Endothelial cell (in vitro differentiated cells): Measurements from ENCODE around the gene KCMF1. TPM values are rescaled to one million over a fixed set of nuclear protein-coding genes. Genes with fewer than 3 reads are reported as not detected.
A peak's percentile ranks its signal among the peaks of the same experiment; 100 is the strongest.

Experiments
- DNase-seq: peaks from one replicate; pipeline ENCODE4 v3.0.0; 2021; ENCODE audit warnings: low spot score
- H3K27ac Mint-ChIP-seq: one replicate; pipeline ENCODE4 v1.8.0; 2021; ENCODE audit warnings: mixed read lengths, inconsistent platforms; ENCODE audit not compliant: unreplicated experiment
- H3K27me3 Mint-ChIP-seq: one replicate; pipeline ENCODE4 v1.8.0; 2021; ENCODE audit warnings: mild to moderate bottlenecking, moderate library complexity, mixed read lengths, inconsistent platforms; ENCODE audit not compliant: unreplicated experiment
- H3K36me3 Mint-ChIP-seq: one replicate; pipeline ENCODE4 v1.8.0; 2021; ENCODE audit warnings: mild to moderate bottlenecking, low read depth, mixed read lengths, inconsistent platforms; ENCODE audit not compliant: unreplicated experiment
- H3K4me1 Mint-ChIP-seq: one replicate; pipeline ENCODE4 v1.8.0; 2021; ENCODE audit warnings: mild to moderate bottlenecking, mixed read lengths, inconsistent platforms; ENCODE audit not compliant: unreplicated experiment
- H3K4me3 Mint-ChIP-seq: one replicate; pipeline ENCODE4 v1.8.0; 2021; ENCODE audit warnings: mild to moderate bottlenecking, mixed read lengths, inconsistent platforms; ENCODE audit not compliant: unreplicated experiment
- H3K9me3 Mint-ChIP-seq: one replicate; pipeline ENCODE4 v1.8.0; 2021; ENCODE audit warnings: mixed read lengths, inconsistent platforms; ENCODE audit not compliant: unreplicated experiment
- total RNA-seq: library from RNA; stranded (reverse); fragmentation: NEBNext Ultra II Directional; extraction: Animal tissue kit (Norgen Biotek cat#: 25700); gene quantifications from one replicate; pipeline ENCODE4 v1.2.1, GENCODE V29; 2021; ENCODE audit not compliant: unreplicated experiment
- TF ChIP-seq, protein P1 (sequence below): fragments of 200-600 bp; sonication (generic); IDR thresholded peaks from one replicate; pipeline ENCODE4 v1.5.0; 2021; ENCODE audit warnings: antibody characterized with exemption; ENCODE audit not compliant: unreplicated experiment

KCMF1 gene
- total RNA-seq, 1 donor from 2014 or later, result 84.6 TPM

DNA sequence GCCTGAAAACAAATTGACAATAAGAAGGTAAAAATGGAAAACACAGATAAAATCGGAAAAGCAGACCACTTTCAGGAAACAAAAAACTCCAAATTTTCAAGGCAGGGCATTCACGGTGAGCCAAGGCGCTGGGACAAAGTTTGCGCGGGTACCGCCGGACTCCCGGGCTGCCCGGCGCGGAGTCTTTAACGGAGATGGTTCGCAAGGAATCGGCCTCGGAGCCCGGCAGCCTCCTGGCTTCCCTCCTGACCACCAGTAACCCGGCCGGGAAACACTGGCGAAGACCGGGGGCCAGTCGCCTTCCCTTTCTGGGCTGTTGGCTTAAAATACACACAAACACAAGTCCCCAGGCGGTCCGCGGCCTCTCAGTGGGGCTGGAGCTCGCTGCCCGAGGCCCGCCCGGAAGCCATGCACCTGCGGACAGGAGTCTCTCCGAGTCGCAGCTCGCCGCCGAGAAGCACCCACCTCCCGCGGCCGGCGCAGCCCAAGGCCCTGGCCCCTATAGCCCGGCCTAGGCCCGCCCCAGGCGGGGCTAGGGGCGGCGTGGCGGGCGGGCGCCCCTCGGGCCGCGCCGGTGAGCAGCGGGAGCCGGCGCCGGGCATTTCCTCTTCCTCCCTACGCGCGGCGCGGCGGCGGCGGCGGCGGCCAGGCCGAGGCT is 622 bp upstream of the KCMF1 start:
- peaks cover 4% of the 10 kb centered on the region for H3K9me3 Mint-ChIP-seq
- DNase-seq, result peak; percentile 64
- peaks cover 8% of the 10 kb centered on the region for H3K36me3 Mint-ChIP-seq
- TF ChIP-seq, protein P1, sequence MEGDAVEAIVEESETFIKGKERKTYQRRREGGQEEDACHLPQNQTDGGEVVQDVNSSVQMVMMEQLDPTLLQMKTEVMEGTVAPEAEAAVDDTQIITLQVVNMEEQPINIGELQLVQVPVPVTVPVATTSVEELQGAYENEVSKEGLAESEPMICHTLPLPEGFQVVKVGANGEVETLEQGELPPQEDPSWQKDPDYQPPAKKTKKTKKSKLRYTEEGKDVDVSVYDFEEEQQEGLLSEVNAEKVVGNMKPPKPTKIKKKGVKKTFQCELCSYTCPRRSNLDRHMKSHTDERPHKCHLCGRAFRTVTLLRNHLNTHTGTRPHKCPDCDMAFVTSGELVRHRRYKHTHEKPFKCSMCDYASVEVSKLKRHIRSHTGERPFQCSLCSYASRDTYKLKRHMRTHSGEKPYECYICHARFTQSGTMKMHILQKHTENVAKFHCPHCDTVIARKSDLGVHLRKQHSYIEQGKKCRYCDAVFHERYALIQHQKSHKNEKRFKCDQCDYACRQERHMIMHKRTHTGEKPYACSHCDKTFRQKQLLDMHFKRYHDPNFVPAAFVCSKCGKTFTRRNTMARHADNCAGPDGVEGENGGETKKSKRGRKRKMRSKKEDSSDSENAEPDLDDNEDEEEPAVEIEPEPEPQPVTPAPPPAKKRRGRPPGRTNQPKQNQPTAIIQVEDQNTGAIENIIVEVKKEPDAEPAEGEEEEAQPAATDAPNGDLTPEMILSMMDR, result no peak
- peaks cover 16% of the 10 kb centered on the region for H3K27me3 Mint-ChIP-seq
- peak overlapping the region; percentile 99 for H3K27ac Mint-ChIP-seq
- peak overlapping the region; percentile 99 for H3K4me3 Mint-ChIP-seq
- peaks cover 37% of the 10 kb centered on the region for H3K4me1 Mint-ChIP-seq

DNA sequence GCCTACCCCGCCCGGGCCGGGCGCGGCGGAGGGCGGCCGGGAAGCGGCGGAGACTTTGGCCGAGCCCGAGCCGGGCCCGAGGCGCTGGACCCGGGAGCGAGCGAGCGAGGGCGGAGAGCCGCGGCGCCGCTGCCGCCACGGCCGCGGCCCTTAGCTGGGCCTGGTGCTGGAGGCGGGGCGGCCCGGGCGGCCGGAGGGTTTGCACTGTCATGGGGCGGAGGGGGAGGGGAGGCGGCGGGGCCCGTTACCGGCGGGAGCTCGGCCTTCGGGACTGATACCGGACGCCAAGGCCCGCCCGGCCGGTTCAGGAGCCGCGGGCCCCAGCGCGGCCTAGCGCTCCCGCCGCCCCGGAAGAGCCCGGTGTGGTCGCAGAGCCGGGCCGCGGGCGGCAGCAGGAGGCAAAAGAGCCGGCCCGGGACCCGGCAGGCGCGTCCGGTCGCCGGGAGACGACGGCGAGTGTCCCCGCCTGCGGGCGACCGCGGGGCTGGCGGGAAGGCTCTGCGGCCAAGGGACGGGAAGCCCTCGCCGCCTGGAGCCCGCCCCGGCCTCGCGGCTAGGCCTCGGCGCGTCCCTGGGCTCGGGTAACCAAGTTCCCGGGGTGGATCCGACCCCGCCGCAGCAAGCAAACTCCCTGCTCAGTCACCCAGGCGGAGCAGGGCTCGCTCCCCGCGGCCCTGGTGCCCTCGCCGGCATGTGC is 697 bp downstream of the KCMF1 start:
- H3K27me3 Mint-ChIP-seq, result peaks cover 16% of the 10 kb centered on the region
- peak; percentile 57 for DNase-seq
- peaks cover 38% of the 10 kb centered on the region for H3K4me1 Mint-ChIP-seq
- H3K9me3 Mint-ChIP-seq, result peaks cover 4% of the 10 kb centered on the region
- TF ChIP-seq, protein P1, result no peak
- peak overlapping the region; percentile 90 for H3K4me3 Mint-ChIP-seq
- peak overlapping the region; percentile 87 for H3K27ac Mint-ChIP-seq
- peaks cover 7% of the 10 kb centered on the region for H3K36me3 Mint-ChIP-seq

- Mint-ChIP-seq H3K27ac (peak overlapping the region; percentile 87), H3K36me3 (peaks cover 4% of the 10 kb centered on the region)
- no peak for DNase-seq
Observed at GRCh38 chr2:84972207-84972783, 1.3 kb downstream of the KCMF1 start.

DNA sequence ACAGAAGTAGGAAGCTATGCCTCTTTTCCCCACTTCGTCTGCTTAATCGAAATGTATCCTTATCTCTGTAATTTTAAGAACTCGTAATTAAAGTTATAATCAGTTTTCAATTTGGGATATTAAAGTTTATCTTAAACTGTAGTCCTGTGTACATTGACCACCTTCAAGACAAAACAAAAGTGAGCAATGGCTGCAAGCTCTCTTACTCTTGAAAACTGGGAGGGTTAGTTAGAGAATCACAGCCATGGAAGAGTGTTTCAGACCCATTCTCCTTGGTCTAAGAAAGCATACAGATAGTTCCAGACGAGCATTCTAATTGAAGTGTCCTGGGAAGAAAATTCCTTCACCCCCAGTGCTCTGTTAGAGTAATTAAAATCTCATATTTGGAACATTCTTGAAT is 2.0 kb downstream of the KCMF1 start:
- H3K4me1 Mint-ChIP-seq, result peaks cover 35% of the 10 kb centered on the region
- peak overlapping the region; percentile 67 for H3K27ac Mint-ChIP-seq
- no peak for DNase-seq
- H3K36me3 Mint-ChIP-seq, result peaks cover 4% of the 10 kb centered on the region
- peaks cover 15% of the 10 kb centered on the region for H3K27me3 Mint-ChIP-seq
- H3K4me3 Mint-ChIP-seq, result peak overlapping the region; percentile 90
- H3K9me3 Mint-ChIP-seq, result peaks cover 4% of the 10 kb centered on the region
- TF ChIP-seq, protein P1, result no peak

More at GRCh38 chr2:84972207-84972783, 1.3 kb downstream of the KCMF1 start:
- TF ChIP-seq, protein P1, result no peak
- H3K4me3 Mint-ChIP-seq, result peak overlapping the region; percentile 90
- H3K4me1 Mint-ChIP-seq, result peaks cover 36% of the 10 kb centered on the region
- peaks cover 16% of the 10 kb centered on the region for H3K27me3 Mint-ChIP-seq
- peaks cover 4% of the 10 kb centered on the region for H3K9me3 Mint-ChIP-seq
